Measurements from ENCODE around the gene RXYLT1.

RXYLT1 gene

GRCh38 chr12:63849106-63849620 is 69.5 kb downstream of the RXYLT1 start:
- TF ChIP-seq GATA3 (IDR thresholded peaks at IDR 0.05; ENCODE audit: low read depth, low read length): no peak
- TF ChIP-seq GATA2 (IDR thresholded peaks at IDR 0.05; ENCODE audit: low read depth, low read length): no peak

GRCh38 chr12:63849641-63850040 is 69.9 kb downstream of the RXYLT1 start:
- TF ChIP-seq GATA3 (IDR thresholded peaks at IDR 0.05; ENCODE audit: low read depth, low read length) (no peak), GATA2 (IDR thresholded peaks at IDR 0.05; ENCODE audit: low read depth, low read length) (no peak)

GRCh38 chr12:63853978-63854377 is 74.3 kb downstream of the RXYLT1 start:
- TF ChIP-seq GATA2 (IDR thresholded peaks at IDR 0.05; ENCODE audit: low read depth, low read length) (no peak), GATA3 (IDR thresholded peaks at IDR 0.05; ENCODE audit: low read depth, low read length) (no peak)

GRCh38 chr12:63855299-63855698 is 75.6 kb downstream of the RXYLT1 start:
- TF ChIP-seq GATA2 (IDR thresholded peaks at IDR 0.05; ENCODE audit: low read depth, low read length) (no peak), GATA3 (IDR thresholded peaks at IDR 0.05; ENCODE audit: low read depth, low read length) (no peak)

GRCh38 chr12:63857771-63858670 is 78.3 kb downstream of the RXYLT1 start:
- TF ChIP-seq GATA2 (IDR thresholded peaks at IDR 0.05; ENCODE audit: low read depth, low read length) (no peak), GATA3 (IDR thresholded peaks at IDR 0.05; ENCODE audit: low read depth, low read length) (no peak)

Data from SH-SY5Y (cell line).